Measurements from ENCODE around the gene RAF1. TPM values are rescaled to one million over a fixed set of nuclear protein-coding genes. Genes with fewer than 3 reads are reported as not detected.

RAF1 gene
- total RNA-seq, 2 donors from 2014 or later = 158 to 183 TPM

- ATAC-seq (ENCODE audit: insufficient number of reproducible peaks, low FRiP score, low read depth) (no peak), DNase-seq (ENCODE audit: low spot score) (no peak)
- H3K27me3 ChIP-seq (replicated peaks; ENCODE audit: insufficient read depth) = no peaks in the 10 kb centered on the region
- H3K4me1 ChIP-seq (ENCODE audit: control insufficient read depth in 1 of 2, low read depth in 2 of 2) = no peaks in the 10 kb centered on the region
- no peak for TF ChIP-seq CTCF (IDR thresholded peaks at IDR 0.05)
- no peak overlapping the region for H3K4me3 ChIP-seq
- no peak overlapping the region for H3K27ac ChIP-seq
- no peaks in the 10 kb centered on the region for H3K9me3 ChIP-seq
- H3K36me3 ChIP-seq = no peaks in the 10 kb centered on the region
These were observed 36.9 kb upstream of the RAF1 start for GRCh38 chr3:12700800-12701199.

GRCh38 chr3:12695916-12696315 is 32.0 kb upstream of the RAF1 start:
- Histone ChIP-seq H3K9me3 (no peaks in the 10 kb centered on the region), H3K4me3 (no peak overlapping the region), H3K4me1 (ENCODE audit: control insufficient read depth in 1 of 2, low read depth in 2 of 2) (peaks cover 0 to 14% of the 10 kb centered on the region in 2 donors), H3K27me3 (replicated peaks; ENCODE audit: insufficient read depth) (no peaks in the 10 kb centered on the region), H3K36me3 (no peaks in the 10 kb centered on the region), H3K27ac (no peak overlapping the region)
- no peak for ATAC-seq (ENCODE audit: insufficient number of reproducible peaks, low FRiP score, low read depth)
- DNase-seq (ENCODE audit: low spot score) = no peak
- TF ChIP-seq CTCF (IDR thresholded peaks at IDR 0.05) = no peak

GRCh38 chr3:12695112-12695511 is 31.2 kb upstream of the RAF1 start:
- no peaks in the 10 kb centered on the region for H3K36me3 ChIP-seq
- no peak for TF ChIP-seq CTCF (IDR thresholded peaks at IDR 0.05)
- no peaks in the 10 kb centered on the region for H3K9me3 ChIP-seq
- H3K4me3 ChIP-seq = no peak overlapping the region
- DNase-seq (ENCODE audit: low spot score) (no peak), ATAC-seq (ENCODE audit: insufficient number of reproducible peaks, low FRiP score, low read depth) (no peak)
- H3K27ac ChIP-seq = peak overlapping the region; percentile 73 to 79
- peaks cover 0 to 14% of the 10 kb centered on the region in 2 donors for H3K4me1 ChIP-seq (ENCODE audit: control insufficient read depth in 1 of 2, low read depth in 2 of 2)
- no peaks in the 10 kb centered on the region for H3K27me3 ChIP-seq (replicated peaks; ENCODE audit: insufficient read depth)

DNA sequence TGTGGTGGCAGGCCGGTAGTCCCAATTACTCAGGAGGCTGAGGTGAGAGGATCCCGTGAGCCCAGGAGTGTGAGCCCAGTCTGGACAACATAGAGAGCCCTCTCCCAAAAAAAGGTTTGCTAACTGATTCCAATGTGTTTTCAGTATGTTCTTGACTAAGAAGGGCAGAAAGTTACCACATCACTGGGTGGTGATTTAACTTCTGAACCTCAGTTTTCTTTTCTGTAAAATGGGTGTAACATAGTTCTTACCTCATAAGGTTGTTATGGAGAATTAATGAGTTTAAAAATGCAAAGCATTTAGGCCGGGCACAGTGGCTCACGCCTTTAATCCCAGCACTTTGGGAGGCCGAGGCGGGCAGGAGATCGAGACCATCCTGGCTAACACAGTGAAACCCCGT is 28.5 kb upstream of the RAF1 start:
- no peak for ATAC-seq (ENCODE audit: insufficient number of reproducible peaks, low FRiP score, low read depth)

GRCh38 chr3:12689997-12690711 is 26.2 kb upstream of the RAF1 start:
- Histone ChIP-seq H3K4me3 (no peak overlapping the region), H3K36me3 (no peaks in the 10 kb centered on the region), H3K4me1 (ENCODE audit: control insufficient read depth in 1 of 2, low read depth in 2 of 2) (peaks cover 0 to 13% of the 10 kb centered on the region in 2 donors), H3K9me3 (no peaks in the 10 kb centered on the region), H3K27ac (no peak overlapping the region), H3K27me3 (replicated peaks; ENCODE audit: insufficient read depth) (no peaks in the 10 kb centered on the region)
- ATAC-seq (ENCODE audit: insufficient number of reproducible peaks, low FRiP score, low read depth) (no peak), DNase-seq (ENCODE audit: low spot score) (no peak)
- no peak for TF ChIP-seq CTCF (IDR thresholded peaks at IDR 0.05)

More for the DNA sequence above, 28.5 kb upstream of the RAF1 start:
- Histone ChIP-seq H3K9me3 (no peaks in the 10 kb centered on the region), H3K27ac (no peak overlapping the region), H3K4me1 (ENCODE audit: control insufficient read depth in 1 of 2, low read depth in 2 of 2) (peaks cover 0 to 14% of the 10 kb centered on the region in 2 donors), H3K4me3 (no peak overlapping the region), H3K36me3 (no peaks in the 10 kb centered on the region), H3K27me3 (replicated peaks; ENCODE audit: insufficient read depth) (no peaks in the 10 kb centered on the region)
- no peak for TF ChIP-seq CTCF (IDR thresholded peaks at IDR 0.05)
- no peak for DNase-seq (ENCODE audit: low spot score)
